WTC11 (cell line): ENCODE measurements around the gene TMEM134. TPM values are rescaled to one million over a fixed set of nuclear protein-coding genes. Genes with fewer than 3 reads are reported as not detected.

Experiments used
- ATAC-seq: fragments of 200-7000 bp; cut with Tn5 transposase; 2 replicates; pipeline ENCODE4 v1.10.0; 2021; ENCODE audit warnings: mild to moderate bottlenecking, moderate library complexity
- CTCF ChIA-PET: fragments of 300-600 bp; sonication (Branson Sonifier 250); formaldehyde crosslinking; loops from one replicate; lab custom pipeline; 2021; ENCODE audit warnings: antibody characterized with exemption; lab: Charles Lee
- POLR2A ChIA-PET: fragments of 350-600 bp; sonication (Branson Sonifier 250); formaldehyde crosslinking; loops from one replicate; lab custom pipeline; 2021; ENCODE audit warnings: antibody characterized with exemption; lab: Charles Lee
- DNase-seq: peaks from one replicate; pipeline ENCODE4 v3.0.0; 2021; ENCODE audit warnings: low spot score
- H3K27ac Mint-ChIP-seq: 2 replicates; pipeline ENCODE4 v1.8.0; 2021; ENCODE audit warnings: mixed read lengths
- H3K27me3 Mint-ChIP-seq: 2 replicates; pipeline ENCODE4 v1.8.0; 2021; ENCODE audit warnings: low read depth, mild to moderate bottlenecking, moderate library complexity, mixed read lengths
- H3K36me3 Mint-ChIP-seq: 2 replicates; pipeline ENCODE4 v1.8.0; 2021; ENCODE audit warnings: mixed read lengths
- H3K4me1 Mint-ChIP-seq: 2 replicates; pipeline ENCODE4 v1.8.0; 2022; ENCODE audit warnings: mixed read lengths
- H3K4me3 Mint-ChIP-seq: 2 replicates; pipeline ENCODE4 v1.8.0; 2021; ENCODE audit warnings: mild to moderate bottlenecking, moderate library complexity, mixed read lengths
- H3K9me3 Mint-ChIP-seq: 2 replicates; pipeline ENCODE4 v1.8.0; 2021; ENCODE audit warnings: mixed read lengths
- CBFB ChIP-seq: sonication (generic); formaldehyde crosslinking; IDR thresholded peaks from 2 replicates; pipeline ENCODE4 v1.8.1; 2022; ENCODE audit warnings: mild to moderate bottlenecking, low read depth, missing genetic modification reagents
- KAT7 ChIP-seq: sonication (generic); formaldehyde crosslinking; IDR thresholded peaks from 2 replicates; pipeline ENCODE4 v1.8.1; 2023; ENCODE audit warnings: missing genetic modification reagents, mild to moderate bottlenecking, borderline replicate concordance
- NR1H2 ChIP-seq: sonication (generic); formaldehyde crosslinking; IDR thresholded peaks from 2 replicates; pipeline ENCODE4 v1.9.0; 2021; ENCODE audit warnings: mild to moderate bottlenecking, moderate library complexity, missing genetic modification reagents
- OVOL2 ChIP-seq: fragments of 250-450 bp; sonication (Bioruptor Pico); IDR thresholded peaks from 2 replicates; pipeline ENCODE4 v1.9.0; 2021; ENCODE audit warnings: mild to moderate bottlenecking, borderline replicate concordance
- PRRX2 ChIP-seq: fragments of 250-450 bp; sonication (Bioruptor Pico); IDR thresholded peaks from 2 replicates; pipeline ENCODE4 v1.8.0; 2021; ENCODE audit warnings: mild to moderate bottlenecking
- RORB ChIP-seq: fragments of 250-450 bp; sonication (Bioruptor Pico); IDR thresholded peaks from 2 replicates; pipeline ENCODE4 v1.9.0; 2021; ENCODE audit warnings: mild to moderate bottlenecking
- SOX15 ChIP-seq: fragments of 250-450 bp; sonication (Bioruptor Pico); IDR thresholded peaks from 2 replicates; pipeline ENCODE4 v1.9.0; 2021; ENCODE audit warnings: mild to moderate bottlenecking
- SP1 ChIP-seq: sonication (generic); formaldehyde crosslinking; conservative IDR thresholded peaks from 2 replicates; pipeline ENCODE4 v1.8.1; 2022; ENCODE audit warnings: missing genetic modification reagents
- TP53 ChIP-seq: sonication (generic); formaldehyde crosslinking; IDR thresholded peaks from 2 replicates; pipeline ENCODE4 v1.8.1; 2023; ENCODE audit warnings: mild to moderate bottlenecking, missing genetic modification reagents
- ZNF423 ChIP-seq: fragments of 250-450 bp; sonication (Bioruptor Pico); IDR thresholded peaks from 2 replicates; pipeline ENCODE4 v2.1.2; 2022; ENCODE audit warnings: mild to moderate bottlenecking, moderate library complexity
- total RNA-seq: library from RNA; stranded (reverse); gene quantifications from 3 replicates; pipeline ENCODE4 v1.2.3, GENCODE V29; 2021
- TF ChIP-seq, protein P1 (sequence below): sonication (generic); formaldehyde crosslinking; conservative IDR thresholded peaks from 2 replicates; pipeline ENCODE4 v1.8.1; 2023; ENCODE audit warnings: mild to moderate bottlenecking, low read depth, missing genetic modification reagents, moderate library complexity
- TF ChIP-seq, protein P2 (sequence below): fragments of 250-450 bp; sonication (Bioruptor Pico); IDR thresholded peaks from 2 replicates; pipeline ENCODE4 v1.9.0; 2021; ENCODE audit warnings: mild to moderate bottlenecking
- TF ChIP-seq, protein P3 (sequence below): fragments of 250-450 bp; sonication (Bioruptor Pico); IDR thresholded peaks from 2 replicates; pipeline ENCODE4 v1.9.0; 2021; ENCODE audit warnings: mild to moderate bottlenecking, borderline replicate concordance
- TF ChIP-seq, protein P4 (sequence below): sonication (generic); formaldehyde crosslinking; IDR thresholded peaks from 2 replicates; pipeline ENCODE4 v1.8.1; 2022; ENCODE audit warnings: mild to moderate bottlenecking, moderate library complexity, missing genetic modification reagents
- TF ChIP-seq, protein P5 (sequence below): sonication (generic); formaldehyde crosslinking; IDR thresholded peaks from 2 replicates; pipeline ENCODE4 v1.8.1; 2022; ENCODE audit warnings: low read depth, missing genetic modification reagents, borderline replicate concordance
- TF ChIP-seq, protein P6 (sequence below): sonication (generic); formaldehyde crosslinking; IDR thresholded peaks from 2 replicates; pipeline ENCODE4 v1.8.1; 2023; ENCODE audit warnings: mild to moderate bottlenecking, missing genetic modification reagents
- TF ChIP-seq, protein P7 (sequence below): sonication (generic); formaldehyde crosslinking; IDR thresholded peaks from 2 replicates; pipeline ENCODE4 v1.8.0; 2023; ENCODE audit warnings: mild to moderate bottlenecking, missing genetic modification reagents

The TMEM134 gene
- total RNA-seq, 1 experiment from 2014 or later: 55.6 TPM

DNA sequence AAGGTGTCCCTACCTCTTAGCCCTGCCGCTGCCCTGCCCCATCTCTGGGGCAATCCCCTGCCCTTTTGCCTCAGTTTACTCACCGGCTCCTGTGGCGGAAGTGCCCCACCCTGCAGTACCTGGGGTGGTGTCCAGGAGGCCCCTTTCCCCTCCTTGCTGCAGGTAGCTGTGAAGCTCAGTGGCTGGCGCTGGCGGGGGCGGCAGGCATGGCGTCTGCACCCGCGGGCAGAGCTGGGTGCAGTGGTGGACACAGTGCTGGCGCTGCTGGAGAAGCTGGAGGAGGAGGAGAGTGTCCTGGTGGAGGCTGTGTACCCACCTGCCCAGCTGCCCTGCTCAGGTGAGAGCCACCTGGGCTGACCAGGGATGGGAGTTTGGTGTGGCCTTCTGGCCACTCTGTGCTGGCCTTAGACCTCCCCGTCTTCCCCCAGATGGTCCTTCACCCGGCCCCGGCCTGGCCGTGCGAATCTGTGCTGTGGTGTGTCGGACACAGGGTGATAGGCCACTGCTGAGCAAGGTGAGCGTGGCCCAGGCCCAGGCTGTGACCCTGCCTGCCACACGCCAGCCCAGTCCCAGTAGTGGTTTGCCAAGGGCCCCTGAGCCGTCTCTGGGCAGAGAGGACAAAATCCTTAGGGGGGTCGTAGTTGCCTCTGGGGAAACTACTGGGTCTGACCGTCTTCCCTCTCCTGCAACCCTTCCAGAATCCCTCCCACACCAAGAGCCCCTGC lies 49.6 kb downstream of the TMEM134 start (continued):
- TF ChIP-seq, protein P1, sequence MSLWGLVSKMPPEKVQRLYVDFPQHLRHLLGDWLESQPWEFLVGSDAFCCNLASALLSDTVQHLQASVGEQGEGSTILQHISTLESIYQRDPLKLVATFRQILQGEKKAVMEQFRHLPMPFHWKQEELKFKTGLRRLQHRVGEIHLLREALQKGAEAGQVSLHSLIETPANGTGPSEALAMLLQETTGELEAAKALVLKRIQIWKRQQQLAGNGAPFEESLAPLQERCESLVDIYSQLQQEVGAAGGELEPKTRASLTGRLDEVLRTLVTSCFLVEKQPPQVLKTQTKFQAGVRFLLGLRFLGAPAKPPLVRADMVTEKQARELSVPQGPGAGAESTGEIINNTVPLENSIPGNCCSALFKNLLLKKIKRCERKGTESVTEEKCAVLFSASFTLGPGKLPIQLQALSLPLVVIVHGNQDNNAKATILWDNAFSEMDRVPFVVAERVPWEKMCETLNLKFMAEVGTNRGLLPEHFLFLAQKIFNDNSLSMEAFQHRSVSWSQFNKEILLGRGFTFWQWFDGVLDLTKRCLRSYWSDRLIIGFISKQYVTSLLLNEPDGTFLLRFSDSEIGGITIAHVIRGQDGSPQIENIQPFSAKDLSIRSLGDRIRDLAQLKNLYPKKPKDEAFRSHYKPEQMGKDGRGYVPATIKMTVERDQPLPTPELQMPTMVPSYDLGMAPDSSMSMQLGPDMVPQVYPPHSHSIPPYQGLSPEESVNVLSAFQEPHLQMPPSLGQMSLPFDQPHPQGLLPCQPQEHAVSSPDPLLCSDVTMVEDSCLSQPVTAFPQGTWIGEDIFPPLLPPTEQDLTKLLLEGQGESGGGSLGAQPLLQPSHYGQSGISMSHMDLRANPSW (CRISPR knock-in tag): no peak
- TF ChIP-seq TP53 (CRISPR knock-in tag): no peak
- no peak for TF ChIP-seq RORB (CRISPR knock-in tag)
- TF ChIP-seq, protein P2, sequence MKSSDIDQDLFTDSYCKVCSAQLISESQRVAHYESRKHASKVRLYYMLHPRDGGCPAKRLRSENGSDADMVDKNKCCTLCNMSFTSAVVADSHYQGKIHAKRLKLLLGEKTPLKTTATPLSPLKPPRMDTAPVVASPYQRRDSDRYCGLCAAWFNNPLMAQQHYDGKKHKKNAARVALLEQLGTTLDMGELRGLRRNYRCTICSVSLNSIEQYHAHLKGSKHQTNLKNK: no peak
- TF ChIP-seq OVOL2 (CRISPR knock-in tag): no peak
- no peak for TF ChIP-seq NR1H2

DNA sequence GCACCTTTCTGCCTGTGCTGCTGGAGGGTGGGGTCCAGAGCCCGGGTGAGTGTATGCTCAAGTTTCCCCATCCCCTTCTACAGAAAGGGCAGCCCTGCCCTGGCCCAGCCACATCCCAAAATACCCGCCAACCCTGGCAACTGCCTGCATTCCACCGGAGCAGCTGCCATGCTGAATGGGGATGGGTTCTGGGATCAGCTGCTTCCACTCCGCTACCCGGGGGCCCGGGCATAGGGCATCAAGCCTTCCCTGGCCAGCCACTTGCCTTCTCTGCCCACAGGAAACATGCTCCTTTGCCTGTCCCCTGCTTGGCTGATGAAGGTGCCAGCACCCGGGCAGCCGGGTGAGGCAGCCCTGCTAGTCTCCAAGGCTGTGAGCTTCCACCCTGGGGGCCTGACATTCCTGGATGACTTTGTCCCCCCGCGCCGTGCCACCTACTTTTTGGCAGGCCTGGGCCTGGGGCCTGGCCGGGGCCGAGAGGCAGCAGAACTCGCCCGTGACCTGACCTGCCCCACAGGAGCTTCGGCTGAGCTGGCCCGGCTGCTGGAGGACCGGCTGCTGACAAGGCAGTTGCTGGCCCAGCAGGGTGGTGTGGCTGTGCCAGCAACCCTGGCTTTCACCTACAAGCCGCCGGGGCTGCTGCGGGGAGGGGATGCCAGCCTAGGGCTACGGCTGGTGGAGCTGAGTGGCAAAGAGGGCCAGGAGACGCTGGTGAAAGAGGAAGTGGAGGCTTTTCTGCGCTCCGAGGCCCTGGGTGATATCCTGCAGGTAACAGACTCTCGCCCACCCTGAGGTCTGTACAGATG lies 50.4 kb downstream of the TMEM134 start:
- Mint-ChIP-seq H3K4me3 (no peak overlapping the region), H3K4me1 (peaks cover 19% of the 10 kb centered on the region), H3K27ac (no peak overlapping the region), H3K9me3 (no peaks in the 10 kb centered on the region), H3K27me3 (peaks cover 6% of the 10 kb centered on the region; the same call in 1 of the 2 replicates), H3K36me3 (no peaks in the 10 kb centered on the region)
- POLR2A ChIA-PET: interaction anchor here (0.8 to 2.5 kb wide), 3 partner anchors 11 to 453 kb away, joined by 3 to 7 read pairs (median 7); partner anchors contain the start of gene PPP1CA
- DNase-seq: no peak
- no peak for ATAC-seq
- CTCF ChIA-PET: interaction anchor here (0.8 to 4.1 kb wide), 4 partner anchors 12 to 67 kb away, joined by 3 to 45 read pairs (median 4); partner anchors contain the start of genes PPP1CA and TBC1D10C
- TF ChIP-seq SOX15 (CRISPR knock-in tag): no peak
- TF ChIP-seq SP1 (CRISPR knock-in tag): no peak
- TF ChIP-seq KAT7: no peak
- TF ChIP-seq, protein P3, sequence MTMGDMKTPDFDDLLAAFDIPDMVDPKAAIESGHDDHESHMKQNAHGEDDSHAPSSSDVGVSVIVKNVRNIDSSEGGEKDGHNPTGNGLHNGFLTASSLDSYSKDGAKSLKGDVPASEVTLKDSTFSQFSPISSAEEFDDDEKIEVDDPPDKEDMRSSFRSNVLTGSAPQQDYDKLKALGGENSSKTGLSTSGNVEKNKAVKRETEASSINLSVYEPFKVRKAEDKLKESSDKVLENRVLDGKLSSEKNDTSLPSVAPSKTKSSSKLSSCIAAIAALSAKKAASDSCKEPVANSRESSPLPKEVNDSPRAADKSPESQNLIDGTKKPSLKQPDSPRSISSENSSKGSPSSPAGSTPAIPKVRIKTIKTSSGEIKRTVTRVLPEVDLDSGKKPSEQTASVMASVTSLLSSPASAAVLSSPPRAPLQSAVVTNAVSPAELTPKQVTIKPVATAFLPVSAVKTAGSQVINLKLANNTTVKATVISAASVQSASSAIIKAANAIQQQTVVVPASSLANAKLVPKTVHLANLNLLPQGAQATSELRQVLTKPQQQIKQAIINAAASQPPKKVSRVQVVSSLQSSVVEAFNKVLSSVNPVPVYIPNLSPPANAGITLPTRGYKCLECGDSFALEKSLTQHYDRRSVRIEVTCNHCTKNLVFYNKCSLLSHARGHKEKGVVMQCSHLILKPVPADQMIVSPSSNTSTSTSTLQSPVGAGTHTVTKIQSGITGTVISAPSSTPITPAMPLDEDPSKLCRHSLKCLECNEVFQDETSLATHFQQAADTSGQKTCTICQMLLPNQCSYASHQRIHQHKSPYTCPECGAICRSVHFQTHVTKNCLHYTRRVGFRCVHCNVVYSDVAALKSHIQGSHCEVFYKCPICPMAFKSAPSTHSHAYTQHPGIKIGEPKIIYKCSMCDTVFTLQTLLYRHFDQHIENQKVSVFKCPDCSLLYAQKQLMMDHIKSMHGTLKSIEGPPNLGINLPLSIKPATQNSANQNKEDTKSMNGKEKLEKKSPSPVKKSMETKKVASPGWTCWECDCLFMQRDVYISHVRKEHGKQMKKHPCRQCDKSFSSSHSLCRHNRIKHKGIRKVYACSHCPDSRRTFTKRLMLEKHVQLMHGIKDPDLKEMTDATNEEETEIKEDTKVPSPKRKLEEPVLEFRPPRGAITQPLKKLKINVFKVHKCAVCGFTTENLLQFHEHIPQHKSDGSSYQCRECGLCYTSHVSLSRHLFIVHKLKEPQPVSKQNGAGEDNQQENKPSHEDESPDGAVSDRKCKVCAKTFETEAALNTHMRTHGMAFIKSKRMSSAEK (CRISPR knock-in tag): no peak
- TF ChIP-seq, protein P4, sequence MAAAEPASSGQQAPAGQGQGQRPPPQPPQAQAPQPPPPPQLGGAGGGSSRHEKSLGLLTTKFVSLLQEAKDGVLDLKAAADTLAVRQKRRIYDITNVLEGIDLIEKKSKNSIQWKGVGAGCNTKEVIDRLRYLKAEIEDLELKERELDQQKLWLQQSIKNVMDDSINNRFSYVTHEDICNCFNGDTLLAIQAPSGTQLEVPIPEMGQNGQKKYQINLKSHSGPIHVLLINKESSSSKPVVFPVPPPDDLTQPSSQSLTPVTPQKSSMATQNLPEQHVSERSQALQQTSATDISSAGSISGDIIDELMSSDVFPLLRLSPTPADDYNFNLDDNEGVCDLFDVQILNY: no peak
- TF ChIP-seq, protein P5, sequence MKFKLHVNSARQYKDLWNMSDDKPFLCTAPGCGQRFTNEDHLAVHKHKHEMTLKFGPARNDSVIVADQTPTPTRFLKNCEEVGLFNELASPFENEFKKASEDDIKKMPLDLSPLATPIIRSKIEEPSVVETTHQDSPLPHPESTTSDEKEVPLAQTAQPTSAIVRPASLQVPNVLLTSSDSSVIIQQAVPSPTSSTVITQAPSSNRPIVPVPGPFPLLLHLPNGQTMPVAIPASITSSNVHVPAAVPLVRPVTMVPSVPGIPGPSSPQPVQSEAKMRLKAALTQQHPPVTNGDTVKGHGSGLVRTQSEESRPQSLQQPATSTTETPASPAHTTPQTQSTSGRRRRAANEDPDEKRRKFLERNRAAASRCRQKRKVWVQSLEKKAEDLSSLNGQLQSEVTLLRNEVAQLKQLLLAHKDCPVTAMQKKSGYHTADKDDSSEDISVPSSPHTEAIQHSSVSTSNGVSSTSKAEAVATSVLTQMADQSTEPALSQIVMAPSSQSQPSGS: no peak
- no peak for TF ChIP-seq CBFB
- TF ChIP-seq, protein P6, sequence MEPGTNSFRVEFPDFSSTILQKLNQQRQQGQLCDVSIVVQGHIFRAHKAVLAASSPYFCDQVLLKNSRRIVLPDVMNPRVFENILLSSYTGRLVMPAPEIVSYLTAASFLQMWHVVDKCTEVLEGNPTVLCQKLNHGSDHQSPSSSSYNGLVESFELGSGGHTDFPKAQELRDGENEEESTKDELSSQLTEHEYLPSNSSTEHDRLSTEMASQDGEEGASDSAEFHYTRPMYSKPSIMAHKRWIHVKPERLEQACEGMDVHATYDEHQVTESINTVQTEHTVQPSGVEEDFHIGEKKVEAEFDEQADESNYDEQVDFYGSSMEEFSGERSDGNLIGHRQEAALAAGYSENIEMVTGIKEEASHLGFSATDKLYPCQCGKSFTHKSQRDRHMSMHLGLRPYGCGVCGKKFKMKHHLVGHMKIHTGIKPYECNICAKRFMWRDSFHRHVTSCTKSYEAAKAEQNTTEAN (CRISPR knock-in tag): no peak
- TF ChIP-seq ZNF423 (CRISPR knock-in tag): no peak
- TF ChIP-seq PRRX2 (CRISPR knock-in tag): no peak
- TF ChIP-seq, protein P7, sequence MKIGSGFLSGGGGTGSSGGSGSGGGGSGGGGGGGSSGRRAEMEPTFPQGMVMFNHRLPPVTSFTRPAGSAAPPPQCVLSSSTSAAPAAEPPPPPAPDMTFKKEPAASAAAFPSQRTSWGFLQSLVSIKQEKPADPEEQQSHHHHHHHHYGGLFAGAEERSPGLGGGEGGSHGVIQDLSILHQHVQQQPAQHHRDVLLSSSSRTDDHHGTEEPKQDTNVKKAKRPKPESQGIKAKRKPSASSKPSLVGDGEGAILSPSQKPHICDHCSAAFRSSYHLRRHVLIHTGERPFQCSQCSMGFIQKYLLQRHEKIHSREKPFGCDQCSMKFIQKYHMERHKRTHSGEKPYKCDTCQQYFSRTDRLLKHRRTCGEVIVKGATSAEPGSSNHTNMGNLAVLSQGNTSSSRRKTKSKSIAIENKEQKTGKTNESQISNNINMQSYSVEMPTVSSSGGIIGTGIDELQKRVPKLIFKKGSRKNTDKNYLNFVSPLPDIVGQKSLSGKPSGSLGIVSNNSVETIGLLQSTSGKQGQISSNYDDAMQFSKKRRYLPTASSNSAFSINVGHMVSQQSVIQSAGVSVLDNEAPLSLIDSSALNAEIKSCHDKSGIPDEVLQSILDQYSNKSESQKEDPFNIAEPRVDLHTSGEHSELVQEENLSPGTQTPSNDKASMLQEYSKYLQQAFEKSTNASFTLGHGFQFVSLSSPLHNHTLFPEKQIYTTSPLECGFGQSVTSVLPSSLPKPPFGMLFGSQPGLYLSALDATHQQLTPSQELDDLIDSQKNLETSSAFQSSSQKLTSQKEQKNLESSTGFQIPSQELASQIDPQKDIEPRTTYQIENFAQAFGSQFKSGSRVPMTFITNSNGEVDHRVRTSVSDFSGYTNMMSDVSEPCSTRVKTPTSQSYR (CRISPR knock-in tag): no peak
